Esophagus muscularis mucosa (tissue), 2 donors: ENCODE measurements around the gene STIMATE.

Experiments
- POLR2A ChIP-seq: fragments of 450-650 bp; IDR thresholded peaks from one replicate; pipeline ENCODE4 v1.6.1; 2017; ENCODE audit warnings: antibody characterized with exemption, moderate library complexity, mild to moderate bottlenecking, low read depth
- POLR2AphosphoS5 ChIP-seq, 2 donors: sonication (generic); formaldehyde crosslinking; IDR thresholded peaks; one replicate each; pipeline ENCODE4 v1.6.1; 2017; ENCODE audit warnings: antibody characterized with exemption in 2 of 2

- TF ChIP-seq POLR2A (no peak), POLR2AphosphoS5 (IDR thresholded peaks at IDR 0.05) (no peak)
Observed at GRCh38 chr3:52904000-52904399, 6.7 kb upstream of the STIMATE start.
